Stimulated activated naive B cell treated with anti-CD40 and anti-IgM and Interleukin-4, amounts not matched to agents 10 μg/mL and 1 μg/mL and 100 μg/mL, for 72 hours (primary cell): ENCODE results near the gene PAXX.

Experiments
- ATAC-seq, 2 donors: fragments of 150-1000 bp; cut with Tn5 transposase; replicated peaks; 2 replicates each; pipeline ENCODE4 v1.10.0; 2021; ENCODE audit warnings: moderate library complexity in 1 of 2
- DNase-seq: peaks from one replicate; pipeline ENCODE4 v3.0.0; 2021
- H3K27ac Mint-ChIP-seq: one replicate; pipeline ENCODE4 v1.8.0; 2022; ENCODE audit warnings: mild to moderate bottlenecking, mixed read lengths
- H3K27me3 Mint-ChIP-seq, 2 donors: one replicate each; pipeline ENCODE4 v1.8.0; 2022; ENCODE audit warnings: mixed read lengths in 2 of 2
- H3K36me3 Mint-ChIP-seq, 2 donors: one replicate each; pipeline ENCODE4 v1.8.0; 2022; ENCODE audit warnings: mixed read lengths in 2 of 2, mild to moderate bottlenecking in 1 of 2
- H3K4me1 Mint-ChIP-seq, 2 donors: one replicate each; pipeline ENCODE4 v1.8.0; 2022; ENCODE audit warnings: mixed read lengths in 2 of 2, mild to moderate bottlenecking in 1 of 2
- H3K4me3 Mint-ChIP-seq, 2 donors: one replicate each; pipeline ENCODE4 v1.8.0; 2022; ENCODE audit warnings: mild to moderate bottlenecking in 2 of 2, mixed read lengths in 2 of 2, moderate library complexity in 1 of 2
- H3K9me3 Mint-ChIP-seq, 2 donors: one replicate each; pipeline ENCODE4 v1.8.0; 2022; ENCODE audit warnings: mixed read lengths in 2 of 2, mild to moderate bottlenecking in 1 of 2

PAXX gene

DNA sequence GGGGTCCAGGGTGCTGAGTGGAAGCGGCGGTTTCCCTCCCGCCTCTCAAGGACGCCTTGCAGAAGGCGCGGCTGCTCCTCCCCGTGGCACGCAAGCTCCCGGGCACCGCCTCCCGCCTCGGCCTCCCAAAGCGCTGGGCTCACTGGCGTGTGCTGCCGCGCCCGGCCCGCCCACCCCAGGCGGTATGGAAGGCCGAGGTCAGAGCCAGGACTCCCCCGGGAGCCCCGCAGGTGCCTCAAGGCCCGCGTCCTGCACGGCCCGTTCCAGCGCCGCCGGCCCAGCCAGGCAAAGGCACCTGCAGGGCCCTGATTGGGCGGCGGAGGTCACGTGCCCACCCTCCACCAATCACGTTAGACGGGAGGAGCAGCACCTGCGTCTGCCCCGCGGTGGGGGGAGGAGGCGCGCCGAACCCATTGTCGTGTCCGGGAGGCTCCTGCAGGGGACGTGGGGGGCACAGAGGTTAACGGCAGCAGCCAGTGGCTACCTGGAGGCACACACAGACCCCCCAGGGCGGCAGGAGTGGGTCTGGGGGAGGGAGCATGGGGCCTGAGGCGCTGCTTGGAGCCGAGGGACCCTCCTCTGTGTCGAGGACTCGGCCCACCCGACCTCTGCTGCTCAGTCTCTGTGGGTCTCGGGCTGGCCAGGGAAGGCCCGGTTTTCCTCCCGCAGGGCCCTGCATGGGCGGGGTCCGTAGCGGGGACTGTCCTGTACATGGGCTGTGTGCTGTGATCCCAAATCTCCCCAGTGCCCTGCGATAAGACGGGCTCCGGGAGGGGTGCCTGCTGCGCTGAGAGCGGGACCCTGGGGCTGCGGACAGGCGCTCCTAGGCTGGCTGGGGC, 42.2 kb upstream of the PAXX start:
- Mint-ChIP-seq H3K4me3 (peak overlapping the region; percentile 91 to 94), H3K9me3 (no peaks in the 10 kb centered on the region), H3K27me3 (no peaks in the 10 kb centered on the region), H3K36me3 (no peaks in the 10 kb centered on the region), H3K4me1 (peaks cover 6 to 19% of the 10 kb centered on the region in 2 donors), H3K27ac (peak overlapping the region; percentile 93)
- DNase-seq: peak; percentile 94
- ATAC-seq: peak; percentile 95 to 96

DNA sequence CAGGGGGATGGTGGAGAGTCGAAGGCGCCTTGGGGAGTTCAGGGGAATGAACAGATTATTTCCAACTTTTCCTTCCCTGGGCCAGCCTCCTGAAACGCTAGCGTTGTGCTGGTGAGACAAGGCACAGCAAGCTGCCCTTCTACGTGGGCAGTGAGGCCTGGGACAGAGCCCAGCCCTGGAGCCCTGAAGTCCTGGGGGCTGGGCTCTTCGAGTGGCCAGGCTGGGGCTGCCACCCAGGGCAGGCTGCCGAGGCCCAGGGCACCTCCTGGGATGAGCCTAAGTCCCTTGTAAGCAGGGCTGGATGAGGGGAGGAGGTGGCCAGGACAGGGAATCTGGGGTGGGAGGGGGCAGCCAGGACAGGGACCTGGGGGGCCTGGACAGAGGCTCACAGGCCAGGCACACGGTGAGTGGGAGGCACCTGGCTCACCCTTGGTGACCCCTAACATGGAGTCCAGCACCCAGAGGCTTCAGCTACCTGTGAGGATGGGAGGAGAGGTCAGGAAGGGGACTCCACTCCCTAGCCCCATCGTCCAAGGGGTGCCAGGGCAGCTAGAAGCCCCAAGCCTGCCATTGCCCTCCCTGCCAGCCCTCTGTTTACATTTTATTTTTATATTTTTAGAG, 41.5 kb upstream of the PAXX start:
- no peaks in the 10 kb centered on the region for H3K9me3 Mint-ChIP-seq
- ATAC-seq (no peak), DNase-seq (no peak)
- peaks cover 6 to 19% of the 10 kb centered on the region in 2 donors for H3K4me1 Mint-ChIP-seq
- peak overlapping the region; percentile 93 for H3K27ac Mint-ChIP-seq
- H3K27me3 Mint-ChIP-seq: no peaks in the 10 kb centered on the region
- H3K4me3 Mint-ChIP-seq: peak overlapping the region; percentile 91 to 94
- no peaks in the 10 kb centered on the region for H3K36me3 Mint-ChIP-seq

DNA sequence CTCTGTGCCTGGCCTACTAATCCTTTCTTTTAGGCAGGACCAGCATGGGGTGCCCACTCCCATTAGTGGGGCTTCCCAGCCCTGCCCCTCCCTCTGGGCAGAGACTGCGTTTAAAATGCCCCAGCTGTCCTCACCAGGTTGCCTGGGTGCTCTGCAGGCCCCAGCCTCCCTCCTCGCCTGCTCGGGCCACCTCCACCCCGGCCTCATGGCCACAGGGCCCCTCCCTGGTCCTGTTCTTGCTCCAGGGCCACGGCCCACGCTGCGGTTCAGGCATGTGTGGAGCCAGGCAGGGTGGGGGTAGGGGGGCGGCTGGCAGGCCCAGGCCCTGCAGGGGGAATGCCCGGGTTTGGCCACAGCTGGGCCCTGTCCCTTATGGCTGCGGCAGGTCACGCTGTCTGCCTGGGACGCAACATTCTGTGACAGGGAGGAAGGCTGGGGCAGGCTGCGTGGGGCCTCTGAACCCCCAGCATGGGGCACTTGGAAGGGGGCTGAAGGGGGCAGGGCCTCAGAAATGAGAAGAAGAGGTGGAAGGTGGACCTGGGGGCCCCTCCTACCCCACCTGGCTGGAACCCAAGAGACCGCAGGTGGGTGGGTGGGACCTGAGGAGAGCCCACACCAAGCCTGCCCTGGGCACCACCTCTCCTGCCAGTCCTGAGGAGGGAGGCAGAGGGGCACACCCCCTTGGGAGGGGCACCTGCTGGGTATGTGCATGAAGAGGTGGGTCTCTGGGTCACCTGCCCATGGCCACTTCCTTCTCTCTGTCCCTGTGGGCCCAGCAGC, 40.5 kb upstream of the PAXX start, which contains the start of gene LCN12:
Gene LCN12, plus strand, starts transcription at position 733 of the 780 bp plus-strand sequence. CDS start 55 bp downstream, outside the sequence.
- Mint-ChIP-seq H3K4me3 (no peak within 1 kb of the TSS), H3K36me3 (peaks cover 0 to 4% of the 10 kb centered on the region in 2 donors), H3K4me1 (peaks cover 6 to 19% of the 10 kb centered on the region in 2 donors), H3K9me3 (peaks cover 4 to 5% of the 10 kb centered on the region in 2 donors), H3K27me3 (peaks cover 0 to 7% of the 10 kb centered on the region in 2 donors), H3K27ac (no peak within 1 kb of the TSS)
- no peak for DNase-seq
- ATAC-seq: no peak

DNA sequence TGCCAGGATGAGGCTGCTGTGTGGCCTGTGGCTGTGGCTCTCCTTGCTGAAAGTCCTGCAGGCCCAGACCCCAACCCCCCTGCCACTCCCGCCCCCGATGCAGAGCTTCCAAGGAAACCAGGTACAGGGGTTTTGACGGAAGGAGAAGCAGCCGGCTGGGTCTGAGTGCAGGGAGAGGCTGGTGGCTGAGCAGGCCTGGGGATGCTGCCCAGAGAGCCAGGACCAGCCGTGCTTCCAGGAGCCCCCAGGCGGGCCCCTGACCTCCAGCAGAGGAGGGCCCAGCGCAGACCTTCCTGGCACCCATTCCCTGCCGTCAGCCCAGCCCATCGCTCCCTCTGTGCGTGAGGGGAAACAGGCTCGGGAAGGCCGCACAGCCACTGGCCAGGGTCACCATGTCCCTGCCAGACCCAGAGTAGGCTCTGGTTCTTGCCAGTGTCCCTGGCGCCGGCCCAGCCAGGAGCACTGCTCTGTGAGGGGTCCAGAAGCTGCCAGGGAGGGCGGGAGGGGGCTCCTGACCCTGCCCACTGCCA, 39.8 kb upstream of the PAXX start:
- Mint-ChIP-seq H3K4me3 (no peak overlapping the region), H3K27ac (no peak overlapping the region), H3K4me1 (peaks cover 4 to 13% of the 10 kb centered on the region in 2 donors), H3K9me3 (peaks cover 6% of the 10 kb centered on the region in 2 donors), H3K36me3 (peaks cover 0 to 5% of the 10 kb centered on the region in 2 donors), H3K27me3 (peaks cover 0 to 9% of the 10 kb centered on the region in 2 donors)
- ATAC-seq (no peak), DNase-seq (no peak)

DNA sequence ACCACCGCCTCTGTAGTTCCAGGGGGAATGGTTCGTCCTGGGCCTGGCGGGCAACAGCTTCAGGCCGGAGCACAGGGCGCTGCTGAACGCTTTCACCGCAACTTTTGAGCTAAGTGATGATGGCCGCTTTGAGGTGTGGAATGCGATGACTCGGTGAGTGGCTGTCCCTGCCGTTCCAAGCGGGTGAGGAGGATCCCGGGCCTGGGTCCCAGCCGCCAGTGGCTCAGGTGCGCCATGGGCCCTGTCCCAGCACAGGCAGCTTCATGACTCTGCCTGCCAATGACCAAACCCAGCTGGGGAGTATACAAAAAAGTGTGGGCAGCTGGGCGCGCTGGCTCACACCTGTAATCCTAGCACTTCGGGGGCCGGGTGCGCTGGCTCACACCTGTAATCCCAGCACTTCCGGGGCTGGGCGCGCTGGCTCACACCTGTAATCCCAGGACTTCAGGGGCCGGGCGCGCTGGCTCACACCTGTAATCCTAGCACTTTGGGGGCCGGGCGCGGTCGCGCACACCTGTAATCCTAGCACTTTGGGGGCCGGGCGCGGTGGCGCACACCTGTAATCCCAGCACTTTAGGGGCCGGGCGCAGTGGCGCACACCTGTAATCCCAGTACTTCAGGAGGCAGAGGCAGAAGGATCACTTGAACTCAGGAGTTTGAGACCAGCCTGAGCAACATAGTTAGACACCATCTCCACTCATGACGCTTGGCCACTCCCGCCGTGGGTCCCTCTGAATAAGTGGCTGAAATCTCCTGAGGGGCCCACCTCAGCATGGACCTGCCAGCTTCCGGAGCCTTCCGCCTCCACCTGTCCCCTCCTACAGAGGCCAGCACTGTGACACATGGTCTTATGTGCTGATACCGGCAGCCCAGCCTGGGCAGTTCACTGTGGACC, 39.1 kb upstream of the PAXX start:
- DNase-seq (no peak), ATAC-seq (no peak)
- H3K4me3 Mint-ChIP-seq: no peak overlapping the region
- peaks cover 6% of the 10 kb centered on the region in 2 donors for H3K9me3 Mint-ChIP-seq
- H3K27me3 Mint-ChIP-seq: peaks cover 0 to 9% of the 10 kb centered on the region in 2 donors
- H3K36me3 Mint-ChIP-seq: peaks cover 0 to 5% of the 10 kb centered on the region in 2 donors
- H3K4me1 Mint-ChIP-seq: peaks cover 4 to 10% of the 10 kb centered on the region in 2 donors
- no peak overlapping the region for H3K27ac Mint-ChIP-seq

DNA sequence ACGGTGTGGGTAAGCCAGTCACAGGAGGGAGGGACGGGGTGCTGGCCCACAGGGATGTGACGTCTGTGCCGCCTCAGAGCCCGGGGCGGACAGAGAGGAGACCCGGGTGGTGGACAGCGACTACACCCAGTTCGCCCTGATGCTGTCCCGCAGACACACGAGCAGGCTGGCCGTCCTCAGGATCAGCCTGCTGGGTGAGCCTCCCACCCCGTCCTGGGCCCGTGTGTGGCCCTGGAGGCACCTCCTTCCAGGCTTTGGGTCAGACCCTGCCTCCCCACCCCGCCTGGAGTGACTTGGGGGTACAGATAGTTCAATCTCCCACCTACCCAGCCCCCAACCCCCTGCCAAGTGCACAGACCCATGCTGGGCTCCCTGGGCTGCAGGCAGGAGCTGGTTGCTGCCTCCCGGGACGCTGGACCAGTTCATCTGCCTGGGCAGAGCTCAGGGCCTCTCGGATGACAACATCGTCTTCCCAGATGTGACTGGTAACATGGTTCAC, 38.4 kb upstream of the PAXX start:
- Mint-ChIP-seq H3K9me3 (peaks cover 6% of the 10 kb centered on the region in 2 donors), H3K27me3 (peaks cover 3 to 11% of the 10 kb centered on the region in 2 donors), H3K36me3 (peaks cover 2 to 5% of the 10 kb centered on the region in 2 donors), H3K4me3 (no peak overlapping the region), H3K4me1 (peaks cover 4 to 10% of the 10 kb centered on the region in 2 donors), H3K27ac (no peak overlapping the region)
- ATAC-seq: no peak
- no peak for DNase-seq

DNA sequence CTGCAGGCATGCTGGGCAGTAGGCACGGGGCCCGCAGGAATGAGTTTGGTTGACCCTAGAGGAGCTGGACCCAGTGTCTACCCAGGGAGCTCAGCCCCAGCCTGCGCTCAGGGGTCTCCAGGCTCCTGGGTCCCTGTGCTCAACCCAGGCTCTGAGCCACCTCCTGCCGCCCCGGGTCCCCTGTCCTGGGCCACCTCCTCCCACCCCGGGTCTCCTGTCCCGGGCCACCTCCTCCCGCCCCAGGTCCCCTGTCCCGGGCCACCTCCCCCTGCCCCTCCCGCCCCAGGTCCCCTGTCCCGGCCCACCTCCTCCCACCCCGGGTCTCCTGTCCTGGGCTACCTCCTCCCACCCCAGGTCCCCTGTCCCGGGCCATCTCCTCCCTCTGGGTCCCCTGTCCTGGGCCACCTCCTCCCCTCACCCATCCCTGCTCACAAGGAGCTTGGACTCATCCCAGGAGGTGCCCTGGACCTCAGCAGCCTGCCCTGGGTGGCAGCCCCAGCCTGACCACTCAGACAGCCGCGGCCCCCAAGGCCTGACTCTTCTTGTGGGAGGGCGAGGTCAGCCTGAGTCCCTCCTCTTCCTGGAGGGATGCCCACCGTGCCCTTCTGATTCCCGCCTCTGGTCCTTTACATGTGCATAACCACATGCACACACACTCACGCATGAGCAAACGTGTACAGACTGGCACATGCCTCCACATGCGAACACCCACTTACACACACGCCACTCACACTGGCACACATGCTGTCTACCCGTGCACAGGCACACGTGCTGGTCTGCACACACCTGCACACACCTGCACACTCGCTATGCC, 37.7 kb upstream of the PAXX start:
- DNase-seq: no peak
- Mint-ChIP-seq H3K27ac (no peak overlapping the region), H3K4me3 (no peak overlapping the region), H3K4me1 (peaks cover 4 to 10% of the 10 kb centered on the region in 2 donors), H3K27me3 (peaks cover 6 to 16% of the 10 kb centered on the region in 2 donors), H3K36me3 (peaks cover 3 to 5% of the 10 kb centered on the region in 2 donors), H3K9me3 (peaks cover 6% of the 10 kb centered on the region in 2 donors)
- no peak for ATAC-seq

DNA sequence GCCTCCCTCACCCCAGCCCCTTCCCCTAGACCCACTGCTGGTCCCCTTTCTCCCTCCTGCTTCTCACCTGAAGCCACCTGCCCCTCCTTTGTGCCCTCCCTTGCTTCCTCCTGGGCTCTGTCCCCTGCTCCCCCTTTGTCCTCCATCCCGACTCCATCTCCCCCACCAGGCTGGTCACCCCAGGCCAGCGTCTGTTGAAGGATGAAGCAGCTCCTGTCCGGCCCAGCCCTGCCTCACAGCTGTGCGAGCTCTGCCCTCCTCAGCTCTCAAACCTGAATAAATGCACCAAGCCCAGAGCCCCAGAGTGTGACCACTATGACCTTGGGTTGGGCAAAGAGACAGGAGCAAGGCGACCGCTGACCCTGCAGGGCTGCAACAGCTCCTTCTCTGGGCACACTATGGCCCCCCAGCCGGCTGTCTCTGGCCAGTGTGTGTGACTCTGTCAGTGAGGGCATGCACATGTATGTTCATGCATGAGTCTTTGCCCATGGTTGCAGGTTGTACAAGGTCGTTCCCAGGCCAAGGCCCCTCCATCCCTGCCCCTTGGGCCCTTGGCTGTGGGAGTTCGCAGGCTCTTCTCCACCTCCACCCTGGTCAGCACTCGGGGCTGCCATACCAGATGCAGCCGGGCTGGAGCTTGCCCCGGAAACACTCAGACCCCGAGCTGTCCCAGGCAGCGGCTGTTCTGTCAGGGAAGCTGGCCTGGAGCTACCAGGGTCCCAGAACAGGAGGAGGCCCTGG, 36.9 kb upstream of the PAXX start:
- Mint-ChIP-seq H3K9me3 (peaks cover 6% of the 10 kb centered on the region in 2 donors), H3K27me3 (peaks cover 6 to 16% of the 10 kb centered on the region in 2 donors), H3K36me3 (peaks cover 3 to 5% of the 10 kb centered on the region in 2 donors), H3K4me1 (peaks cover under 1 to 4% of the 10 kb centered on the region in 2 donors), H3K27ac (no peak overlapping the region), H3K4me3 (no peak overlapping the region)
- ATAC-seq (no peak), DNase-seq (no peak)

DNA sequence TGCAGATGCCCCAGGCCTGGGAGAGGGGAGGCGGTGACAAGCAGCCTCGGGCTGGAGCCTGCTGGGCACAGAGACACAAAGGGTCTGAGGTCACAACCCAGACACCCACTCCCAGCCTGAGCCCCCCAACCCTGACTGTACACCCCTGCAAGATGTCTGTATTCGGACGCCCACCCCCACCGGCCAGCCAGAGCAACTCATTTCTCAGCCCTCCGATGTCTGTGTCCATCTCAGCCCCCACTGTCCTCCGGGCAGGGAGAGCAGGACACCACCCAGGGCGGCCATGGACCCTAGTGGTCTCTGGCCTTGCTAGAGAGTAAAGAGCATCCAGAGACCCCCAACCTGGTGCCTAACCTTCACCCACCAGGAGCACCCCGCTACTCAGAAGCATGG, 36.3 kb upstream of the PAXX start:
- H3K27me3 Mint-ChIP-seq: peaks cover 6 to 16% of the 10 kb centered on the region in 2 donors
- ATAC-seq (no peak), DNase-seq (no peak)
- H3K4me3 Mint-ChIP-seq: no peak overlapping the region
- peaks cover 6% of the 10 kb centered on the region in 2 donors for H3K9me3 Mint-ChIP-seq
- H3K36me3 Mint-ChIP-seq: peaks cover 3 to 5% of the 10 kb centered on the region in 2 donors
- no peak overlapping the region for H3K27ac Mint-ChIP-seq
- no peaks in the 10 kb centered on the region for H3K4me1 Mint-ChIP-seq

DNA sequence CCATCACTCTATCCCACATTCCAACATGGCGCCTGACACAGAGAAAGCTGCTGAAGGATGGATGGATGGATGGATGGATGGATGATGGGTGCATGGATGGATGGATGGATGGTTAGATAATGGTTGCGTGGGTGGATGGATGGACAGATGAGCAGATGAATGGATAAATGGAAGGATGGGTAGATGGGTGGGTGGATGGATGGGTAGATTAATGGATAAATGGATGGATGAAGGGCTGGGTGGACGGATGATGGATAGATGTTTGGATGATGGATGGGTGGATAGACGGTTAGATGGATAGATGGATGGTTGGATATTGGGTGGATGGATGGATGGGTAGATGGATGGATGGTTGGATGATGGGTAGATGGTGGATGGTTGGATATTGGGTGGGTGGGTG, 35.6 kb upstream of the PAXX start:
- peaks cover 6 to 16% of the 10 kb centered on the region in 2 donors for H3K27me3 Mint-ChIP-seq
- no peak for ATAC-seq

DNA sequence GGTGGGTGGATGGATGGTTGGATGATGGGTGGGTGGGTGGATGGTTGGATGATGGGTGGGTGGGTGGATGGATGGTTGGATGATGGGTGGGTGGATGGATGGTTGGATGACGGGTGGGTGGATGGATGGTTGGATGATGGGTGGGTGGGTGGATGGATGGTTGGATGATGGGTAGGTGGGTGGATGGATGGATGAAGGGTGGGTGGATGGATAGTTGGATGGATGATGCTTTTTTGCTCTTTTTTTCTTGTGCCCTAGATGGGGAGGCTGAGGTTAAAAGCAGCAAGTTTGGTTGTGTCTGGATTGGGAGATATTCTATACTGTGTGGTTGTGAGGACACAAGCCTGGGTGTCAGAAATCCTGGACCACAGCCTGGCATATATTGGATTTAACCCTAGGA, 34.8 kb upstream of the PAXX start:
- Mint-ChIP-seq H3K9me3 (peaks cover 6% of the 10 kb centered on the region in 2 donors), H3K27me3 (peaks cover 6 to 16% of the 10 kb centered on the region in 2 donors), H3K4me3 (no peak overlapping the region), H3K27ac (no peak overlapping the region), H3K36me3 (peaks cover 3 to 5% of the 10 kb centered on the region in 2 donors), H3K4me1 (no peaks in the 10 kb centered on the region)
- no peak for DNase-seq
- no peak for ATAC-seq

More for the DNA sequence above, 35.6 kb upstream of the PAXX start:
- Mint-ChIP-seq H3K9me3 (peaks cover 6% of the 10 kb centered on the region in 2 donors), H3K36me3 (peaks cover 3 to 5% of the 10 kb centered on the region in 2 donors), H3K4me3 (no peak overlapping the region), H3K27ac (no peak overlapping the region), H3K4me1 (no peaks in the 10 kb centered on the region)
- DNase-seq: no peak

DNA sequence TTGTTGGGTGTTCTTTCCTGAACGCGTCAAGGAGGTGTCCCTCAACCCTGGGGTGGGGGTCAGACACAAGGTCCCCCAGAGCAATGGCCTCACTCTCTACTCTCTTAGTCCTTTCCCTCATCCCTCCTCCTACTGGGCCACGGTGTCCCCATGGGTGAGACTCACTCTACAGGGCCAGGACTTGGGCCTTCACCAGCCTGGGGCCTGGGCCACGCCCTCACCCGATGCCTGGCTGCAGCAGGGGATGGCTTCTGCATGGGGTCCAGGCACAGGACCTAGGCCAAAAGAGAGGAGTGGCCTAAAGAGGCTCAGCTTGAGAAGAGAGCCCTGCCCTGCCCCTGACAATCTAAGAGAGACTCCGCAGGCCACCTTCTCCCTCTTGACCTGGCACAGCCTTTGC, 34.3 kb upstream of the PAXX start:
- Mint-ChIP-seq H3K27ac (no peak overlapping the region), H3K27me3 (peaks cover 7 to 16% of the 10 kb centered on the region in 2 donors), H3K4me3 (no peak overlapping the region), H3K4me1 (no peaks in the 10 kb centered on the region), H3K36me3 (peaks cover 3 to 5% of the 10 kb centered on the region in 2 donors), H3K9me3 (peaks cover 6% of the 10 kb centered on the region in 2 donors)
- ATAC-seq: no peak
- DNase-seq: no peak
